Heart right ventricle (tissue), 16 donors: ENCODE results near the gene AFDN. TPM values are rescaled to one million over a fixed set of nuclear protein-coding genes. Genes with fewer than 3 reads are reported as not detected.

Source experiments
- ATAC-seq, 8 donors: fragments of 200-7000 bp; cut with Tn5 transposase; one replicate each; pipeline ENCODE4 v1.9.1; 2020; ENCODE audit warnings: mild to moderate bottlenecking in 8 of 8, moderate library complexity in 8 of 8, moderate number of reproducible peaks in 1 of 8
- DNase-seq, 2 donors: peaks; one replicate each; pipeline ENCODE4 v3.0.0-alpha.2; 2020
- H3K27ac ChIP-seq, 10 donors: fragments of 200-600 bp; sonication (generic) in 2 of 10; one replicate each; pipeline versions ENCODE4 v1.5.0 to v1.8.0; 2020 to 2022; ENCODE audit warnings: mild to moderate bottlenecking in 3 of 10
- H3K27me3 ChIP-seq, 7 donors: fragments of 200-600 bp; one replicate each; pipeline ENCODE4 v1.8.0; 2021 to 2022; ENCODE audit warnings: mild to moderate bottlenecking in 2 of 7
- H3K36me3 ChIP-seq, 9 donors: fragments of 200-600 bp; sonication (generic) in 1 of 9; one replicate each; pipeline versions ENCODE4 v1.5.0 to v1.8.0; 2020 to 2022; ENCODE audit warnings: mild to moderate bottlenecking in 2 of 9
- H3K4me1 ChIP-seq, 9 donors: fragments of 200-600 bp; sonication (generic) in 1 of 9; one replicate each; pipeline versions ENCODE4 v1.5.0 to v1.8.0; 2020 to 2022; ENCODE audit warnings: mild to moderate bottlenecking in 4 of 9
- H3K4me3 ChIP-seq, 10 donors: fragments of 200-600 bp; sonication (generic) in 2 of 10; one replicate each; pipeline versions ENCODE4 v1.5.0 to v1.8.0; 2020 to 2022; ENCODE audit warnings: mild to moderate bottlenecking in 7 of 10, moderate library complexity in 2 of 10
- H3K9me3 ChIP-seq, 11 donors: fragments of 200-600 bp in 10 of 11; sonication (generic) in 2 of 11; one replicate each; pipeline versions ENCODE4 v1.5.0 to v1.8.0; 2013 to 2022; ENCODE audit warnings: mild to moderate bottlenecking in 2 of 11, control low read depth in 1 of 11, moderate library complexity in 1 of 11
- CTCF ChIP-seq, 9 donors: fragments of 200-600 bp; sonication (generic) in 2 of 9; IDR thresholded peaks; one replicate each; pipeline versions ENCODE4 v1.5.0 to v1.8.0; 2021 to 2022; ENCODE audit warnings: antibody characterized with exemption in 9 of 9, mild to moderate bottlenecking in 5 of 9, moderate library complexity in 1 of 9
- WGBS, 2 donors: extraction: QIAGEN DNeasy Blood & Tissue Kit; methylation state at CpG; one replicate each; pipeline ENCODE4 v1.1.7; 2013; ENCODE audit warnings: inconsistent platforms in 1 of 2; 5-methylcytosine and 5-hydroxymethylcytosine counted together
- intact Hi-C, 10 donors: fragments of 100-400 bp; cut with DNase I; formaldehyde crosslinking; loops; one replicate each; pipeline versions ENCODE4 v1.11.1 to v1.14.2; 2022
- polyA plus RNA-seq, 2 donors: library from polyadenylated mRNA; stranded (reverse); fragments of 200-250 nt; gene quantifications; one replicate each; pipeline ENCODE4 v1.2.3, GENCODE V29; 2013
- total RNA-seq, 10 donors: library from RNA; stranded (reverse); fragmentation: NEBNext Ultra II Directional in 3 of 10; extraction: Animal tissue kit (Norgen Biotek cat#: 25700) in 3 of 10; gene quantifications; one replicate each; pipeline versions ENCODE4 v1.2.1 to v1.2.4, GENCODE V29; 2021 to 2023
- donor health status: Arrhythmogenic right ventricular cardiomyopathy.
- donor health status: ischemic (EF 13 %, LVEDD 7.1; RV severe dilation, severe dysfunction).
- donor health status: healthy with polysubstance abuse.
- donor health status: DM: no; HTN: yes; CAD: no.
- donor health status: DM: no; HTN: no; CAD: no.
- donor health status: ischemic (EF 25% LVEDD 6.9; RV normal size, moderate dysfunction).
- donor health status: ischemic (EF 25% LVEDD 5.7; RV mildly dilated, moderate dysfunction).
- donor health status: healthy.
- donor health status: DM: yes; HTN: yes; CAD: no.
- donor health status: Ischemic cardiomyopathy.
- donor health status: ischemic (EF 35%, LVEDD 5.7; RV mildly dilated, moderate dysfunction).
- donor health status: nonischemic (EF 11% LVEDD 7.7; RV severe dilation, severe dysfunction).
- donor health status: DM: yes; HTN: yes; CAD: no.
- donor health status: PGD.
- donor health status: ischemic (EF 29% LVEDD 5.4; RV normal size, mild dysfunction).
- donor health status: nonischemic (EF 23%, LVEDD 6.1; RV moderate dilation, normal function).

AFDN gene
- total and polyA plus RNA-seq, 12 donors, result 17.4 to 79.9 (median 58.0) TPM

- 96% methylated on average over 27 of the region's 27 CpGs for WGBS, 2 donors
- H3K4me3 ChIP-seq, result no peak overlapping the region
- H3K4me1 ChIP-seq, result peaks cover 0 to 24% (median 8%) of the 10 kb centered on the region in 9 donors
- TF ChIP-seq CTCF (IDR thresholded peaks at IDR 0.05), result no peak
- H3K27ac ChIP-seq, result no peak overlapping the region
- no peaks in the 10 kb centered on the region for H3K9me3 ChIP-seq
- no peak for DNase-seq
- H3K36me3 ChIP-seq, result peaks cover 0 to 7% (median 0%) of the 10 kb centered on the region in 9 donors
- intact Hi-C loops, result no loop called here
- H3K27me3 ChIP-seq, result no peaks in the 10 kb centered on the region
- peak in 1 of 8 donors; percentile 28 for ATAC-seq
These were observed 150.0 kb downstream of the AFDN start for GRCh38 chr6:167976708-167977107.

- Histone ChIP-seq H3K4me1 (peaks cover 0 to 24% (median 8%) of the 10 kb centered on the region in 9 donors), H3K9me3 (no peaks in the 10 kb centered on the region), H3K27me3 (no peaks in the 10 kb centered on the region), H3K27ac (no peak overlapping the region), H3K4me3 (no peak overlapping the region), H3K36me3 (no peaks in the 10 kb centered on the region)
- WGBS, 2 donors, result 93 to 95% methylated on average over 38 to 43 of the region's 43 CpGs
- intact Hi-C loops, result no loop called here
- DNase-seq, result no peak
- no peak for ATAC-seq
- no peak for TF ChIP-seq CTCF (IDR thresholded peaks at IDR 0.05)
These were observed 151.2 kb downstream of the AFDN start for GRCh38 chr6:167977717-167978467.

GRCh38 chr6:167978607-167979006 is 151.9 kb downstream of the AFDN start:
- TF ChIP-seq CTCF (IDR thresholded peaks at IDR 0.05), result no peak
- 85 to 92% methylated on average over 7 of the region's 7 CpGs for WGBS, 2 donors
- Histone ChIP-seq H3K4me1 (peaks cover 0 to 24% (median 8%) of the 10 kb centered on the region in 9 donors), H3K4me3 (no peak overlapping the region), H3K9me3 (no peaks in the 10 kb centered on the region), H3K27ac (no peak overlapping the region), H3K36me3 (no peaks in the 10 kb centered on the region), H3K27me3 (no peaks in the 10 kb centered on the region)
- no peak for ATAC-seq
- intact Hi-C loops, result no loop called here
- DNase-seq, result no peak

- H3K27ac ChIP-seq, result no peak overlapping the region
- no peak for DNase-seq
- no peaks in the 10 kb centered on the region for H3K9me3 ChIP-seq
- ATAC-seq, result no peak
- H3K4me1 ChIP-seq, result peaks cover 0 to 18% (median 4%) of the 10 kb centered on the region in 9 donors
- intact Hi-C loops, result no loop called here
- TF ChIP-seq CTCF (IDR thresholded peaks at IDR 0.05), result no peak
- no peaks in the 10 kb centered on the region for H3K36me3 ChIP-seq
- 85 to 87% methylated on average over 12 of the region's 12 CpGs for WGBS, 2 donors
- H3K4me3 ChIP-seq, result no peak overlapping the region
- H3K27me3 ChIP-seq, result no peaks in the 10 kb centered on the region
These were observed 152.9 kb downstream of the AFDN start for GRCh38 chr6:167979436-167980139.
